ENCODE data around the gene PRKN. TPM values are rescaled to one million over a fixed set of nuclear protein-coding genes. Genes with fewer than 3 reads are reported as not detected.

Gene PRKN
- total RNA-seq, 1 experiment from 2014 or later, result 2.0 TPM

- H2AFZ ChIP-seq (ENCODE audit: low read length), result no peak overlapping the region
- H4K20me1 ChIP-seq (ENCODE audit: control insufficient read depth, insufficient read depth, insufficient read length), result no peaks in the 10 kb centered on the region
- no peak overlapping the region for H2BK20ac ChIP-seq (ENCODE audit: low read depth, low read length, poor library complexity, severe bottlenecking)
- H3K27ac Mint-ChIP-seq, result no peak overlapping the region; a peak in 1 of 7 replicates
- H3K27ac ChIP-seq (ENCODE audit: insufficient read length, low read depth, low read length), result no peak overlapping the region
- H4K5ac ChIP-seq (ENCODE audit: insufficient read length, low read depth, low read length), result no peak overlapping the region
- no peaks in the 10 kb centered on the region for H3K23me2 ChIP-seq (ENCODE audit: insufficient read length, low read depth, low read length, poor library complexity, severe bottlenecking)
- peaks cover 13 to 14% of the 10 kb centered on the region in 2 experiments for H3K4me1 Mint-ChIP-seq
- no peaks in the 10 kb centered on the region for H3K79me1 ChIP-seq (ENCODE audit: insufficient read depth, low read depth, low read length, poor library complexity, severe bottlenecking)
- H4K8ac ChIP-seq (replicated peaks; ENCODE audit: insufficient read length, low read depth, low read length), result no peak overlapping the region
- no peak overlapping the region for H2BK5ac ChIP-seq (ENCODE audit: insufficient read length, low read length)
- no peak for DNase-seq
- peaks cover 4 to 7% of the 10 kb centered on the region in 2 experiments; a peak in 3 of 5 replicates for H3K9me3 Mint-ChIP-seq
- H3K4ac ChIP-seq (ENCODE audit: low read depth, low read length), result no peak overlapping the region
- no peak overlapping the region for H3K23ac ChIP-seq (ENCODE audit: insufficient read length, low read depth, low read length)
- no peak overlapping the region for H3K4me2 ChIP-seq (ENCODE audit: insufficient read depth, insufficient read length, low read length)
- no peak overlapping the region for H4K91ac ChIP-seq (ENCODE audit: insufficient read length, low read depth, low read length)
- H2AK5ac ChIP-seq (ENCODE audit: insufficient read length, low read length), result no peak overlapping the region
- TF ChIP-seq, protein P1, sequence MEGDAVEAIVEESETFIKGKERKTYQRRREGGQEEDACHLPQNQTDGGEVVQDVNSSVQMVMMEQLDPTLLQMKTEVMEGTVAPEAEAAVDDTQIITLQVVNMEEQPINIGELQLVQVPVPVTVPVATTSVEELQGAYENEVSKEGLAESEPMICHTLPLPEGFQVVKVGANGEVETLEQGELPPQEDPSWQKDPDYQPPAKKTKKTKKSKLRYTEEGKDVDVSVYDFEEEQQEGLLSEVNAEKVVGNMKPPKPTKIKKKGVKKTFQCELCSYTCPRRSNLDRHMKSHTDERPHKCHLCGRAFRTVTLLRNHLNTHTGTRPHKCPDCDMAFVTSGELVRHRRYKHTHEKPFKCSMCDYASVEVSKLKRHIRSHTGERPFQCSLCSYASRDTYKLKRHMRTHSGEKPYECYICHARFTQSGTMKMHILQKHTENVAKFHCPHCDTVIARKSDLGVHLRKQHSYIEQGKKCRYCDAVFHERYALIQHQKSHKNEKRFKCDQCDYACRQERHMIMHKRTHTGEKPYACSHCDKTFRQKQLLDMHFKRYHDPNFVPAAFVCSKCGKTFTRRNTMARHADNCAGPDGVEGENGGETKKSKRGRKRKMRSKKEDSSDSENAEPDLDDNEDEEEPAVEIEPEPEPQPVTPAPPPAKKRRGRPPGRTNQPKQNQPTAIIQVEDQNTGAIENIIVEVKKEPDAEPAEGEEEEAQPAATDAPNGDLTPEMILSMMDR (conservative IDR thresholded peaks at IDR 0.05), result no peak
- no peak overlapping the region for H2BK120ac ChIP-seq (ENCODE audit: low read depth, low read length, poor library complexity, severe bottlenecking)
- peaks cover 0 to 11% (median 0%) of the 10 kb centered on the region in 3 experiments; a peak in 3 of 7 replicates for H3K36me3 Mint-ChIP-seq (ENCODE audit: insufficient read depth in 1 of 3, low read depth in 3 of 3)
- H3T11ph ChIP-seq (ENCODE audit: low read length), result no peak overlapping the region
- H3K14ac ChIP-seq (ENCODE audit: insufficient read depth, low read length), result no peak overlapping the region
- H3K27me3 Mint-ChIP-seq (ENCODE audit: low read depth), result no peaks in the 10 kb centered on the region
- no peaks in the 10 kb centered on the region for H3K27me3 ChIP-seq (ENCODE audit: insufficient read depth, low read length)
- no peak overlapping the region for H2BK12ac ChIP-seq (ENCODE audit: insufficient read length, low read depth, low read length)
- no peaks in the 10 kb centered on the region for H3K9me3 ChIP-seq (ENCODE audit: control insufficient read depth, low read depth, low read length)
- no CpG with 5 or more reads among the region's 4 CpGs for WGBS (ENCODE audit: extremely low coverage, insufficient read length, low lambda C conversion rate)
- no peak overlapping the region for H3K4me3 Mint-ChIP-seq
- H2BK15ac ChIP-seq (ENCODE audit: low read depth, low read length), result no peak overlapping the region
- H3K56ac ChIP-seq (ENCODE audit: insufficient read length, low read depth, low read length), result no peak overlapping the region
- no peaks in the 10 kb centered on the region for H3K79me2 ChIP-seq (ENCODE audit: insufficient read depth, low read length)
- H3K4me1 ChIP-seq (ENCODE audit: insufficient read depth, low read length), result no peaks in the 10 kb centered on the region
- no peak overlapping the region for H3K18ac ChIP-seq (ENCODE audit: insufficient read length, low read depth, low read length)
- H3K9ac ChIP-seq (ENCODE audit: extremely low read depth, insufficient read length, low read length), result no peak overlapping the region
Observed at GRCh38 chr6:162711376-162711775, 16.2 kb downstream of the PRKN start.
